Heart left ventricle (tissue), 13 donors: ENCODE measurements around the gene PCDHA1.

ENCODE experiments used
- POLR2A ChIP-seq, 2 donors: fragments of 450-650 bp; IDR thresholded peaks; one replicate each; pipeline ENCODE4 v1.6.1; 2017; ENCODE audit warnings: antibody characterized with exemption in 2 of 2, mild to moderate bottlenecking in 2 of 2, moderate library complexity in 2 of 2
- TF ChIP-seq, protein P1 (sequence below), 12 donors: fragments of 200-600 bp; sonication (generic) in 4 of 12; IDR thresholded peaks; one replicate each; pipeline versions ENCODE4 v1.5.0 to v1.8.0; 2018 to 2022; ENCODE audit warnings: antibody characterized with exemption in 12 of 12, mild to moderate bottlenecking in 5 of 12
- donor health status: ischemic (EF 13 %, LVEDD 7.1; RV severe dilation, severe dysfunction).
- donor health status: DM: no; HTN: yes; CAD: no.
- donor health status: DM: no; HTN: no; CAD: no.
- donor health status: ischemic (EF 25% LVEDD 6.9; RV normal size, moderate dysfunction).
- donor health status: ischemic (EF 25% LVEDD 5.7; RV mildly dilated, moderate dysfunction).
- donor health status: ischemic (EF 35%, LVEDD 5.7; RV mildly dilated, moderate dysfunction).
- donor health status: nonischemic (EF 11% LVEDD 7.7; RV severe dilation, severe dysfunction).
- donor health status: DM: yes; HTN: yes; CAD: no.
- donor health status: PGD.
- donor health status: ischemic (EF 29% LVEDD 5.4; RV normal size, mild dysfunction).
- donor health status: nonischemic (EF 23%, LVEDD 6.1; RV moderate dilation, normal function).

- TF ChIP-seq, protein P1, sequence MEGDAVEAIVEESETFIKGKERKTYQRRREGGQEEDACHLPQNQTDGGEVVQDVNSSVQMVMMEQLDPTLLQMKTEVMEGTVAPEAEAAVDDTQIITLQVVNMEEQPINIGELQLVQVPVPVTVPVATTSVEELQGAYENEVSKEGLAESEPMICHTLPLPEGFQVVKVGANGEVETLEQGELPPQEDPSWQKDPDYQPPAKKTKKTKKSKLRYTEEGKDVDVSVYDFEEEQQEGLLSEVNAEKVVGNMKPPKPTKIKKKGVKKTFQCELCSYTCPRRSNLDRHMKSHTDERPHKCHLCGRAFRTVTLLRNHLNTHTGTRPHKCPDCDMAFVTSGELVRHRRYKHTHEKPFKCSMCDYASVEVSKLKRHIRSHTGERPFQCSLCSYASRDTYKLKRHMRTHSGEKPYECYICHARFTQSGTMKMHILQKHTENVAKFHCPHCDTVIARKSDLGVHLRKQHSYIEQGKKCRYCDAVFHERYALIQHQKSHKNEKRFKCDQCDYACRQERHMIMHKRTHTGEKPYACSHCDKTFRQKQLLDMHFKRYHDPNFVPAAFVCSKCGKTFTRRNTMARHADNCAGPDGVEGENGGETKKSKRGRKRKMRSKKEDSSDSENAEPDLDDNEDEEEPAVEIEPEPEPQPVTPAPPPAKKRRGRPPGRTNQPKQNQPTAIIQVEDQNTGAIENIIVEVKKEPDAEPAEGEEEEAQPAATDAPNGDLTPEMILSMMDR (IDR thresholded peaks at IDR 0.05): no peak
- TF ChIP-seq POLR2A (IDR thresholded peaks at IDR 0.05): no peak
Observed at GRCh38 chr5:140923601-140924000, 137.7 kb downstream of the PCDHA1 start.
